SK-N-SH treated with all-trans-retinoic acid at 6 μM for 48 hours (cell line): ENCODE results near the gene SIPA1.

Experiments
- ATAC-seq: fragments of 200-7000 bp; cut with Tn5 transposase; 3 replicates; pipeline ENCODE4 v1.9.1; 2020; ENCODE audit warnings: mild to moderate bottlenecking, moderate library complexity
- ARNTL ChIP-seq: fragments of 450-650 bp; formaldehyde crosslinking; IDR thresholded peaks from 2 replicates; pipeline ENCODE4 v1.5.0; 2020; ENCODE audit warnings: low read depth, mild to moderate bottlenecking, moderate library complexity, borderline replicate concordance
- CREB5 ChIP-seq: fragments of 250-450 bp; sonication (Bioruptor Pico); IDR thresholded peaks from 2 replicates; pipeline ENCODE4 v1.5.1; 2020; ENCODE audit warnings: low read depth, mild to moderate bottlenecking, moderate library complexity
- CSDC2 ChIP-seq: fragments of 250-450 bp; sonication (Bioruptor Pico); IDR thresholded peaks from 2 replicates; pipeline ENCODE4 v1.5.0; 2020; ENCODE audit warnings: mild to moderate bottlenecking, moderate library complexity
- ESRRG ChIP-seq: fragments of 250-450 bp; sonication (Bioruptor Pico); IDR thresholded peaks from 2 replicates; pipeline ENCODE4 v1.6.1; 2021; ENCODE audit warnings: mild to moderate bottlenecking
- GLIS3 ChIP-seq: fragments of 250-450 bp; sonication (Bioruptor Pico); IDR thresholded peaks from 2 replicates; pipeline ENCODE4 v1.5.0; 2020; ENCODE audit warnings: mild to moderate bottlenecking, moderate library complexity
- ISL1 ChIP-seq: fragments of 250-450 bp; sonication (Bioruptor Pico); IDR thresholded peaks from 2 replicates; pipeline ENCODE4 v2.1.2; 2022; ENCODE audit warnings: mild to moderate bottlenecking, moderate library complexity
- OSR1 ChIP-seq: fragments of 250-450 bp; sonication (Bioruptor Pico); IDR thresholded peaks from 2 replicates; pipeline ENCODE4 v1.8.0; 2022; ENCODE audit warnings: moderate library complexity, mild to moderate bottlenecking, inconsistent platforms
- PATZ1 ChIP-seq: fragments of 250-450 bp; sonication (Bioruptor Pico); IDR thresholded peaks from 2 replicates; pipeline ENCODE4 v1.8.0; 2020; ENCODE audit warnings: mild to moderate bottlenecking, moderate library complexity, borderline replicate concordance
- POU6F1 ChIP-seq: fragments of 250-450 bp; sonication (Bioruptor Pico); IDR thresholded peaks from 2 replicates; pipeline ENCODE4 v1.8.0; 2021; ENCODE audit warnings: low read depth, mild to moderate bottlenecking, moderate library complexity, borderline replicate concordance
- PPARA ChIP-seq: fragments of 250-450 bp; sonication (Bioruptor Pico); IDR thresholded peaks from 2 replicates; pipeline ENCODE4 v1.5.0; 2020; ENCODE audit warnings: mild to moderate bottlenecking, borderline replicate concordance
- RARB ChIP-seq: fragments of 250-450 bp; sonication (Bioruptor Pico); IDR thresholded peaks from 2 replicates; pipeline ENCODE4 v1.8.0; 2021; ENCODE audit warnings: mild to moderate bottlenecking, moderate library complexity
- SNAI2 ChIP-seq: fragments of 250-450 bp; sonication (Bioruptor Pico); IDR thresholded peaks from 2 replicates; pipeline ENCODE4 v1.5.0; 2020; ENCODE audit warnings: mild to moderate bottlenecking, moderate library complexity
- TCF4 ChIP-seq: fragments of 250-450 bp; sonication (Bioruptor Pico); IDR thresholded peaks from 2 replicates; pipeline ENCODE4 v1.8.0; 2021; ENCODE audit warnings: mild to moderate bottlenecking, moderate library complexity, borderline replicate concordance
- TSHZ2 ChIP-seq: fragments of 250-450 bp; sonication (Bioruptor Pico); IDR thresholded peaks from 2 replicates; pipeline ENCODE4 v1.5.0; 2020; ENCODE audit warnings: mild to moderate bottlenecking, moderate library complexity
- ZC3H10 ChIP-seq: fragments of 250-450 bp; sonication (Bioruptor Pico); IDR thresholded peaks from 2 replicates; pipeline ENCODE4 v1.5.1; 2021; ENCODE audit warnings: mild to moderate bottlenecking, moderate library complexity
- ZFP3 ChIP-seq: fragments of 250-450 bp; sonication (Bioruptor Pico); IDR thresholded peaks from 2 replicates; pipeline ENCODE4 v1.5.0; 2020; ENCODE audit warnings: mild to moderate bottlenecking, moderate library complexity
- ZFP30 ChIP-seq: fragments of 450-650 bp; formaldehyde crosslinking; IDR thresholded peaks from 2 replicates; pipeline ENCODE4 v1.5.0; 2022; ENCODE audit warnings: mild to moderate bottlenecking, moderate library complexity
- ZNF565 ChIP-seq: fragments of 450-650 bp; formaldehyde crosslinking; conservative IDR thresholded peaks from 2 replicates; pipeline ENCODE4 v1.5.0; 2020; ENCODE audit warnings: low read depth, mild to moderate bottlenecking, moderate library complexity
- ZNF70 ChIP-seq: fragments of 450-650 bp; formaldehyde crosslinking; IDR thresholded peaks from 2 replicates; pipeline ENCODE4 v1.5.0; 2020; ENCODE audit warnings: mild to moderate bottlenecking, moderate library complexity
- ZNF8 ChIP-seq: fragments of 450-650 bp; formaldehyde crosslinking; IDR thresholded peaks from 2 replicates; pipeline ENCODE4 v1.5.0; 2020; ENCODE audit warnings: mild to moderate bottlenecking, moderate library complexity

The SIPA1 gene

DNA sequence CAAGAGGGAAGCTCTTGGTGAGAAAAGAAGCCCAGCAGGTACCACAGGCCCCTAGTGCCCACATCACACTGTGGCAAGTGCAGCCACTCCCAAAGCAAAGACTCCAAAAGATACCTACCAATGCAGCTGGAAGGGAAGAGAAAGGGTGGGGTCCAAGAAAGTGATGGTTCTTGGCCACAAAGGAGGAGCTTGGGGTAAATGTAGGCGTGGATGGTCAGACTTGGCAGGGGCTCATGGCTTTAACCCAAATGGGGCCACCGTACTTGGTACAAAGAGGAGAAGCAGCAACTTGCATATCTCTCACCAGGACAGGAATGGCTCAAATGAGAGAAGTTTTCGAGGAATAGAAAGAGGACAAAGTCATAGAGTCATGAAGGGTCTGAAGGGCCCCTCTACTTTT is 28.7 kb upstream of the SIPA1 start:
- no peak for TF ChIP-seq GLIS3
- TF ChIP-seq CSDC2 (CRISPR knock-in tag): no peak
- TF ChIP-seq POU6F1 (CRISPR knock-in tag): no peak
- no peak for TF ChIP-seq ISL1 (CRISPR knock-in tag)
- no peak for TF ChIP-seq ARNTL (CRISPR knock-in tag)
- TF ChIP-seq ZNF565 (CRISPR knock-in tag): no peak
- no peak for TF ChIP-seq ZC3H10 (CRISPR knock-in tag)
- no peak for TF ChIP-seq OSR1 (CRISPR knock-in tag)
- no peak for TF ChIP-seq ZFP30
- no peak for TF ChIP-seq ESRRG (CRISPR knock-in tag)
- no peak for TF ChIP-seq TCF4 (CRISPR knock-in tag)
- TF ChIP-seq SNAI2 (CRISPR knock-in tag): no peak
- TF ChIP-seq PPARA: no peak
- no peak for TF ChIP-seq PATZ1 (CRISPR knock-in tag)
- no peak for TF ChIP-seq ZFP3
- TF ChIP-seq TSHZ2 (CRISPR knock-in tag): no peak
- TF ChIP-seq RARB (CRISPR knock-in tag): no peak
- no peak for TF ChIP-seq CREB5 (CRISPR knock-in tag)

GRCh38 chr11:65609665-65610064 is 28.2 kb upstream of the SIPA1 start:
- ATAC-seq: no peak
- TF ChIP-seq GLIS3 (no peak), ZNF8 (CRISPR knock-in tag) (no peak), SNAI2 (CRISPR knock-in tag) (no peak), ZFP3 (no peak), ISL1 (CRISPR knock-in tag) (no peak), PATZ1 (CRISPR knock-in tag) (no peak), PPARA (no peak), OSR1 (CRISPR knock-in tag) (no peak), CSDC2 (CRISPR knock-in tag) (no peak), TCF4 (CRISPR knock-in tag) (no peak), ZNF70 (CRISPR knock-in tag) (no peak), POU6F1 (CRISPR knock-in tag) (no peak)
- TF ChIP-seq, all 23 proteins: peak for 0

More for the DNA sequence above, 28.7 kb upstream of the SIPA1 start:
- ATAC-seq: no peak
